Measurements from ENCODE around the gene SNRNP70. TPM values are rescaled to one million over a fixed set of nuclear protein-coding genes. Genes with fewer than 3 reads are reported as not detected.
A peak's percentile ranks its signal among the peaks of the same experiment; 100 is the strongest.

The SNRNP70 gene
- total and polyA plus RNA-seq, 2 of the 13 experiments (the other 11 are each of a cell fraction or from before 2014, with no cell fraction given): 150 to 210 TPM

GRCh38 chr19:49114630-49115363 lies 29.5 kb downstream of the SNRNP70 start (continued):
- TF ChIP-seq ZFP91 (CRISPR knock-in tag; IDR thresholded peaks at IDR 0.05; ENCODE audit: borderline replicate concordance) (peak; percentile 81; the same call in 1 of the 2 replicates), ZNF646 (CRISPR knock-in tag; IDR thresholded peaks at IDR 0.05) (no peak), ZNF496 (CRISPR knock-in tag; IDR thresholded peaks at IDR 0.05; ENCODE audit: insufficient replicate concordance) (no peak), HNF1B (CRISPR knock-in tag; IDR thresholded peaks at IDR 0.05) (peak; percentile 20; the same call in 1 of the 2 replicates), ZNF572 (CRISPR knock-in tag; IDR thresholded peaks at IDR 0.05) (0 out of 2 replicates have a peak, but pooled peaks have one; percentile 33), ZBTB49 (CRISPR knock-in tag; IDR thresholded peaks at IDR 0.05; ENCODE audit: borderline replicate concordance) (no peak), SUZ12 (IDR thresholded peaks at IDR 0.05; ENCODE audit: low read depth, low read length) (peak; percentile 17; the same call in 1 of the 2 replicates), HDAC6 (IDR thresholded peaks at IDR 0.05; ENCODE audit: low read depth, low read length) (no peak), KAT2B (IDR thresholded peaks at IDR 0.05; ENCODE audit: borderline replicate concordance, low read depth, low read length) (no peak), DMAP1 (CRISPR knock-in tag; IDR thresholded peaks at IDR 0.05) (no peak; the same call in 1 of the 2 replicates), ZNF501 (CRISPR knock-in tag; IDR thresholded peaks at IDR 0.05) (peak; percentile 41; the same call in 1 of the 2 replicates), ETV5 (CRISPR knock-in tag; IDR thresholded peaks at IDR 0.05; ENCODE audit: borderline replicate concordance) (no peak), HDAC2 (CRISPR knock-in tag; IDR thresholded peaks at IDR 0.05) (0 out of 2 replicates have a peak, but pooled peaks have one; percentile 12), ZNF782 (CRISPR knock-in tag; IDR thresholded peaks at IDR 0.05; ENCODE audit: borderline replicate concordance) (no peak), HES4 (CRISPR knock-in tag; IDR thresholded peaks at IDR 0.05; ENCODE audit: borderline replicate concordance) (no peak), NR2F6 (IDR thresholded peaks at IDR 0.05) (no peak), NR2F6 (CRISPR knock-in tag; IDR thresholded peaks at IDR 0.05) (no peak)
